ENCODE measurements around the gene SHROOM3. TPM values are rescaled to one million over a fixed set of nuclear protein-coding genes. Genes with fewer than 3 reads are reported as not detected.

SHROOM3 gene
- total RNA-seq, 2 donors from 2014 or later: 18.1 to 21.8 TPM

- Histone ChIP-seq H3K4me1 (ENCODE audit: control insufficient read depth, insufficient read depth, low read length) (no peaks in the 10 kb centered on the region), H3K36me3 (ENCODE audit: control insufficient read depth, insufficient read depth, low read length) (peaks cover 42% of the 10 kb centered on the region), H3K9me3 (ENCODE audit: control insufficient read depth, low read length) (peaks cover 17% of the 10 kb centered on the region), H3K4me3 (ENCODE audit: low read length) (no peak overlapping the region), H3K9ac (ENCODE audit: extremely low read depth, low read length, poor library complexity, severe bottlenecking) (no peak overlapping the region), H3K27ac (ENCODE audit: low read depth, low read length) (no peak overlapping the region), H3K27me3 (ENCODE audit: control insufficient read depth, insufficient read depth, low read length, poor library complexity, severe bottlenecking) (no peaks in the 10 kb centered on the region)
- Mint-ChIP-seq H3K27me3 (ENCODE audit: insufficient read depth) (no peaks in the 10 kb centered on the region), H3K36me3 (ENCODE audit: low read depth) (peaks cover 33% of the 10 kb centered on the region), H3K4me3 (no peak overlapping the region), H3K4me1 (peaks cover 8% of the 10 kb centered on the region), H3K27ac (no peak overlapping the region), H3K9me3 (peaks cover 5% of the 10 kb centered on the region)
- DNase-seq: no peak
- WGBS, 2 experiments (ENCODE audit: insufficient coverage in 1 of 2, insufficient read length in 1 of 2): 88 to 100% methylated on average over 1 to 2 of the region's 2 CpGs
- no peak for TF ChIP-seq CTCF (conservative IDR thresholded peaks at IDR 0.05)
Observed at GRCh38 chr4:76747563-76747962, 312.5 kb downstream of the SHROOM3 start.

- H3K9ac ChIP-seq (ENCODE audit: extremely low read depth, low read length, poor library complexity, severe bottlenecking): no peak overlapping the region
- peak; percentile 64 for TF ChIP-seq CTCF (conservative IDR thresholded peaks at IDR 0.05)
- Mint-ChIP-seq H3K27ac (no peak overlapping the region), H3K36me3 (ENCODE audit: low read depth) (peaks cover 33% of the 10 kb centered on the region), H3K9me3 (peaks cover 5% of the 10 kb centered on the region), H3K27me3 (ENCODE audit: insufficient read depth) (no peaks in the 10 kb centered on the region), H3K4me1 (peaks cover 12% of the 10 kb centered on the region), H3K4me3 (no peak overlapping the region)
- DNase-seq: peak; percentile 72
- no peaks in the 10 kb centered on the region for H3K27me3 ChIP-seq (ENCODE audit: control insufficient read depth, insufficient read depth, low read length, poor library complexity, severe bottlenecking)
- 56 to 81% methylated on average over 3 to 6 of the region's 6 CpGs for WGBS, 2 experiments (ENCODE audit: insufficient coverage in 1 of 2, insufficient read length in 1 of 2)
- no peaks in the 10 kb centered on the region for H3K4me1 ChIP-seq (ENCODE audit: control insufficient read depth, insufficient read depth, low read length)
- no peak overlapping the region for H3K4me3 ChIP-seq (ENCODE audit: low read length)
- H3K36me3 ChIP-seq (ENCODE audit: control insufficient read depth, insufficient read depth, low read length): peaks cover 36% of the 10 kb centered on the region
- H3K9me3 ChIP-seq (ENCODE audit: control insufficient read depth, low read length): peaks cover 17% of the 10 kb centered on the region
- H3K27ac ChIP-seq (ENCODE audit: low read depth, low read length): no peak overlapping the region
Observed at GRCh38 chr4:76748649-76749048, 313.6 kb downstream of the SHROOM3 start.

GRCh38 chr4:76749355-76749754 lies 314.3 kb downstream of the SHROOM3 start:
- H3K4me3 ChIP-seq (ENCODE audit: low read length): no peak overlapping the region
- Mint-ChIP-seq H3K4me3 (no peak overlapping the region), H3K36me3 (ENCODE audit: low read depth) (peaks cover 35% of the 10 kb centered on the region), H3K9me3 (peaks cover 5% of the 10 kb centered on the region), H3K4me1 (peaks cover 12% of the 10 kb centered on the region), H3K27me3 (ENCODE audit: insufficient read depth) (no peaks in the 10 kb centered on the region), H3K27ac (no peak overlapping the region)
- no peak overlapping the region for H3K27ac ChIP-seq (ENCODE audit: low read depth, low read length)
- no peak overlapping the region for H3K9ac ChIP-seq (ENCODE audit: extremely low read depth, low read length, poor library complexity, severe bottlenecking)
- peaks cover 40% of the 10 kb centered on the region for H3K36me3 ChIP-seq (ENCODE audit: control insufficient read depth, insufficient read depth, low read length)
- peaks cover 17% of the 10 kb centered on the region for H3K9me3 ChIP-seq (ENCODE audit: control insufficient read depth, low read length)
- H3K4me1 ChIP-seq (ENCODE audit: control insufficient read depth, insufficient read depth, low read length): no peaks in the 10 kb centered on the region
- no peaks in the 10 kb centered on the region for H3K27me3 ChIP-seq (ENCODE audit: control insufficient read depth, insufficient read depth, low read length, poor library complexity, severe bottlenecking)
- no peak for DNase-seq
- WGBS, 2 experiments (ENCODE audit: insufficient coverage in 1 of 2, insufficient read length in 1 of 2): 95% methylated on average over 4 of the region's 4 CpGs
- TF ChIP-seq CTCF (conservative IDR thresholded peaks at IDR 0.05): no peak

All from endodermal cell (in vitro differentiated cells).